ENCODE data around the gene RBMS3.
"Not testable (repeated sequence)": the region's sequence is repeated elsewhere in the genome, so short reads cannot be mapped to it uniquely, and the experiment has no call there.

The RBMS3 gene

GRCh38 chr3:30050116-30050515 lies 769.2 kb downstream of the RBMS3 start:
- DNase-seq = not testable (repeated sequence)

DNA sequence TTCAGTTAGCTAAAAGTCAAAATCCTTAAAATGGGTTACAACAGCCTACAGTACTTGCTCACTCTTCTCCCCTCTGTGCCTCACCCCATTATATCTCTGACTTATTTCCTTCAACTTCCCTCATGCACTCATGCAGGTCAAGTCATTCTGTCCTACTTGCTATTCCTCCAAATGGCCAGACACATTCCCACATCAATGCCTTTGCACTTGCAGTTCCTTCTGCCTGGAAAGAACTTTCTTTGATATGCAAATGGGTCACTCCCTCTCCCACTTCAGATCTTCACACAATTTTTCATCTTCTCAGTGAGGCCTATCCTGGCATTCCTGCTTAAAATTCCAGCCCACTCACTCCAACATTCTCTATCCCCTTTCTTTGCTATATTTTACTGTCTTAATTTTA lies 778.4 kb downstream of the RBMS3 start:
- DNase-seq = no peak
